Thyroid gland (tissue), 4 donors: ENCODE results near the gene ADAMTS17.

Experiments used
- POLR2A ChIP-seq, 2 donors: fragments of 450-650 bp; IDR thresholded peaks; one replicate each; pipeline ENCODE4 v1.6.1; 2017; ENCODE audit warnings: antibody characterized with exemption in 2 of 2, mild to moderate bottlenecking in 2 of 2, moderate library complexity in 1 of 2
- TF ChIP-seq, protein P1 (sequence below), 6 experiments: fragments of 200-600 bp in 3 of 6; fragments of 450-650 bp in 3 of 6; sonication (generic) in 3 of 6; IDR thresholded peaks; one replicate each; pipeline ENCODE4 v1.5.1; 2016 to 2019; ENCODE audit warnings: antibody characterized with exemption in 6 of 6, mild to moderate bottlenecking in 2 of 6, inconsistent platforms in 1 of 6, moderate library complexity in 1 of 6

DNA sequence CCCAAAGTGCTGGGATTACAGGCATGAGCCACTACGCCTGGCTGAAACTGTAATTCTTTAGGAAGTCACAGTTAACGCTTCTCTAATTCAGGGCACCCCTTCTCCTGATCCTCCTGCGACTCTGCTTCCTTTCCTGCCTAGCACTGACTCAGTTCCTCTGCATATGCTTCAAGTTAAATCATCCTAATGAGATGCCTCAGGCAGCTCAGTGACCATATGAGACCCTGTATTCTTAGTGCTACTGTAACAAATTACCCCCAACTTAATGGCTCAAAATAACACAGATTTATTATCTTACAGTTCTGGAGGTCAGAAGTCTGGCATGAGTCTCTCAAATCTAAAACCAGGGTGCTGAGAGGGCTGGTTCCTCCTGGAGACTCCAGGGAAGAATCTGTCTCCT is 336.8 kb downstream of the ADAMTS17 start:
- TF ChIP-seq, protein P1, sequence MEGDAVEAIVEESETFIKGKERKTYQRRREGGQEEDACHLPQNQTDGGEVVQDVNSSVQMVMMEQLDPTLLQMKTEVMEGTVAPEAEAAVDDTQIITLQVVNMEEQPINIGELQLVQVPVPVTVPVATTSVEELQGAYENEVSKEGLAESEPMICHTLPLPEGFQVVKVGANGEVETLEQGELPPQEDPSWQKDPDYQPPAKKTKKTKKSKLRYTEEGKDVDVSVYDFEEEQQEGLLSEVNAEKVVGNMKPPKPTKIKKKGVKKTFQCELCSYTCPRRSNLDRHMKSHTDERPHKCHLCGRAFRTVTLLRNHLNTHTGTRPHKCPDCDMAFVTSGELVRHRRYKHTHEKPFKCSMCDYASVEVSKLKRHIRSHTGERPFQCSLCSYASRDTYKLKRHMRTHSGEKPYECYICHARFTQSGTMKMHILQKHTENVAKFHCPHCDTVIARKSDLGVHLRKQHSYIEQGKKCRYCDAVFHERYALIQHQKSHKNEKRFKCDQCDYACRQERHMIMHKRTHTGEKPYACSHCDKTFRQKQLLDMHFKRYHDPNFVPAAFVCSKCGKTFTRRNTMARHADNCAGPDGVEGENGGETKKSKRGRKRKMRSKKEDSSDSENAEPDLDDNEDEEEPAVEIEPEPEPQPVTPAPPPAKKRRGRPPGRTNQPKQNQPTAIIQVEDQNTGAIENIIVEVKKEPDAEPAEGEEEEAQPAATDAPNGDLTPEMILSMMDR (IDR thresholded peaks at IDR 0.05), result no peak
- no peak for TF ChIP-seq POLR2A (IDR thresholded peaks at IDR 0.05)
